ENCODE data around the gene POU2AF3. TPM values are rescaled to one million over a fixed set of nuclear protein-coding genes. Genes with fewer than 3 reads are reported as not detected.

POU2AF3 gene, protein sequence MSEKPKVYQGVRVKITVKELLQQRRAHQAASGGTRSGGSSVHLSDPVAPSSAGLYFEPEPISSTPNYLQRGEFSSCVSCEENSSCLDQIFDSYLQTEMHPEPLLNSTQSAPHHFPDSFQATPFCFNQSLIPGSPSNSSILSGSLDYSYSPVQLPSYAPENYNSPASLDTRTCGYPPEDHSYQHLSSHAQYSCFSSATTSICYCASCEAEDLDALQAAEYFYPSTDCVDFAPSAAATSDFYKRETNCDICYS
- total RNA-seq: 1 to 10 TPM; 1.1 to 4.7 (median 2.0) TPM
- 10 to 100 TPM in 1 of 2 donors, 1 to 10 TPM in 1; 4.1 to 15.7 TPM for polyA plus RNA-seq

DNA sequence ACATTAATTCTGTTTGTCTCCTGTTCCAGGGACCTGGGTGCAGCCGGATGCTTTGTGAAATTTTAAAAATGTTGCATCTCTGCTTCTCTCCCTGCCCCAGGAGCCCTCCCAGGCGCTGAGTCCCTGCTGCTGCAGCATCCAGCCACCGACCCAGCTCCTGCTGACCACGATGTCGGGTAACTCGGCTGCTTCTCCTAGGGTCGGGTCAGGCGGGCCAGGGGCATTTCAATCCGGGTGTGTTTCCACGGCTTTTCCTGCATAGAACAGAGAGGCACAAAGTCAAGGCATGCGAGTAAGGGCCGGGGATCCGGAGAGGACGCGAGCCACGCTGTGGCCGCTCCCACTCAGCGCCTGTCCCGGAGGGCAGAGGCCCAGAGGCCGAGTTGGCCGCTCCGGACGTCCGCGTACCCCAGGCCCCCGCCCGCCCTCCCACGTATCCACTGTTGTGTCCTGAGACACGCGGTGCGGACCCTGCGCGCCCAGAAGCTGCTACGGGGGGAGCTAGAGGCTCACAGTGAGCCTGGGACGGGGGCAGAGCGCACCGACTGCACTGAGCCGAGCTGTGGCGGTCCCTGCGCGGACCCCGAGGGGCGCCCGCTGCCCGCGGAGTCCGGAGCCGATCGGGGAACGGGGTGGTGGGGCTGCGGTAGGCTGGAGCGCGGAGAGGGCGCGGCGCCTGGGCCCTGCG lies at the start of gene POU2AF3:
Gene POU2AF3 (plus strand): TSS at position 134 of the 688 bp plus-strand sequence. CDS start 36 bp downstream, at position 170.
- Histone ChIP-seq H3K4me1 (peaks cover 0 to 32% (median 27%) of the 10 kb centered on the region in 3 donors), H3K36me3 (no peaks in the 10 kb centered on the region), H3K4me3 (peak within 1 kb of the TSS; percentile 43 to 77 (median 62)), H3K27me3 (no peaks in the 10 kb centered on the region), H3K27ac (peak within 1 kb of the TSS; percentile 84 to 94 (median 92)), H3K9me3 (no peaks in the 10 kb centered on the region)
- DNase-seq: peak in 2 of 6 donors; percentile 69 to 70
- WGBS, 2 donors: 5 to 8% methylated on average over 32 to 57 of the region's 57 CpGs
- ATAC-seq: peak; percentile 34 to 58 (median 48)
- intact Hi-C loops (cut with DNase I): loop anchor here in 1 of 3 donors (5.0 kb wide), 2 partner anchors 124 to 139 kb away; no protein-coding TSS in a partner anchor
- no peak for TF ChIP-seq CTCF (IDR thresholded peaks at IDR 0.05)
- no peak for FAIRE-seq

- no peaks in the 10 kb centered on the region for H3K4me1 ChIP-seq
- no peak overlapping the region for H3K4me3 ChIP-seq
- peaks cover 0 to 5% (median 0%) of the 10 kb centered on the region in 4 donors for H3K27me3 ChIP-seq
- no peak for TF ChIP-seq CTCF (IDR thresholded peaks at IDR 0.05)
- intact Hi-C loops (cut with DNase I): no loop called here
- ATAC-seq: no peak
- 46 to 49% methylated on average over 2 of the region's 2 CpGs for WGBS, 2 donors
- H3K27ac ChIP-seq: no peak overlapping the region
- no peak for DNase-seq
- H3K9me3 ChIP-seq: no peaks in the 10 kb centered on the region
- FAIRE-seq: no peak
- no peaks in the 10 kb centered on the region for H3K36me3 ChIP-seq
Observed at GRCh38 chr11:111250936-111251335, 47.4 kb upstream of the POU2AF3 start.

DNA sequence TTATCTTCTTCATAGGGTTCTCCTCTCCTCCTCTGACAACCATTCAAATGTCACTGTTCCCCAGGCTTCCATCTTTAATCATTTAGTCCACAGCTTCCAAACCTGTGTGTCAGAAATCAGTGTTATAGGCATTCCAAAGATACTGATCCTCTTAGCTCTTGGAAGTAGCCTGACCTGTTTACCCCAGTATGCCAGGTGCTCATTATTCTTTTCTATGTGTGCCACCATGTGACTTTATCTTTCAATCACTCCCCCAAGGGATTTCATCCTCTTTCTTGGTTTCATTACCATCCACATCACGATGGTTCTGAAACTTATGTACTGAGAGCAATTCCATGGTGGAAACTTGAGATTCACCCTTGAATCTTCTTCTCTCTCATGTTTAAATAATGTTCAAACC lies 45.2 kb upstream of the POU2AF3 start:
- H3K27ac ChIP-seq: no peak overlapping the region
- no peaks in the 10 kb centered on the region for H3K4me1 ChIP-seq
- WGBS, 2 donors: 72 to 84% methylated on average over 1 of the region's 1 CpG
- no peak for TF ChIP-seq CTCF (IDR thresholded peaks at IDR 0.05)
- H3K4me3 ChIP-seq: no peak overlapping the region
- no peaks in the 10 kb centered on the region for H3K9me3 ChIP-seq
- FAIRE-seq: no peak
- ATAC-seq: no peak
- no peaks in the 10 kb centered on the region for H3K36me3 ChIP-seq
- DNase-seq: no peak
- intact Hi-C loops (cut with DNase I): no loop called here
- H3K27me3 ChIP-seq: peaks cover 0 to 4% (median 0%) of the 10 kb centered on the region in 4 donors

DNA sequence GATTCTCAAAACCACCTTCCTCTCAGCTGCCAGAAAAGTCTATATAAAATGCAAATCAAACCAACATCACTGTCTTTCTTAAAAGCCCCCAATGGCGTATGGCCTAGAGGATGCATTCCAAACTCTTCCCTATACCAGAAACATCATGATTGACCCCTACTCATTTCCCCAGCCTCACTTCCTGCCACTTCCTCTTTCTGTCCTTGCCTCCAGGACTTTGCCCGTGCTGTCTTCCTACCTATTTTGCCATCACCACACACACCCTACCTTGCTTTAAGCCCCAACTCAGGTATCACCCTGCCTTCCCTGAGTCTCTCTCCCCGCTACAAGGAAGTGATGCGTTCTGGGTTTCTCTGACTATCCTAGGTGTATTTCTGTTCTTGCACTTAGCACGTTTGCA lies 44.7 kb upstream of the POU2AF3 start:
- no peak overlapping the region for H3K4me3 ChIP-seq
- intact Hi-C loops (cut with DNase I): no loop called here
- no peak for DNase-seq
- TF ChIP-seq CTCF (IDR thresholded peaks at IDR 0.05): no peak
- no peaks in the 10 kb centered on the region for H3K36me3 ChIP-seq
- H3K4me1 ChIP-seq: no peaks in the 10 kb centered on the region
- no peak for ATAC-seq
- H3K27me3 ChIP-seq: no peaks in the 10 kb centered on the region
- H3K27ac ChIP-seq: no peak overlapping the region
- H3K9me3 ChIP-seq: no peaks in the 10 kb centered on the region
- WGBS, 2 donors: 68 to 71% methylated on average over 5 of the region's 5 CpGs
- no peak for FAIRE-seq

GRCh38 chr11:111258046-111258445 lies 40.3 kb upstream of the POU2AF3 start:
- H3K9me3 ChIP-seq: no peaks in the 10 kb centered on the region
- no peaks in the 10 kb centered on the region for H3K36me3 ChIP-seq
- DNase-seq: no peak
- FAIRE-seq: no peak
- no peak overlapping the region for H3K27ac ChIP-seq
- H3K27me3 ChIP-seq: no peaks in the 10 kb centered on the region
- WGBS, 2 donors: 95 to 97% methylated on average over 4 of the region's 4 CpGs
- H3K4me1 ChIP-seq: no peaks in the 10 kb centered on the region
- intact Hi-C loops (cut with DNase I): no loop called here
- H3K4me3 ChIP-seq: no peak overlapping the region
- no peak for TF ChIP-seq CTCF (IDR thresholded peaks at IDR 0.05)
- no peak for ATAC-seq
